HG03432 (cell line): ENCODE measurements around the gene SUSD2.
"Not testable (repeated sequence)": the region's sequence is repeated elsewhere in the genome, so short reads cannot be mapped to it uniquely, and the experiment has no call there.

Experiments
- ATAC-seq: cut with Tn5 transposase; IDR thresholded peaks from one replicate; pipeline ENCODE4 v1.9.1; 2021; ENCODE audit warnings: mild to moderate bottlenecking, moderate library complexity; ENCODE audit not compliant: unreplicated experiment

SUSD2 gene, protein sequence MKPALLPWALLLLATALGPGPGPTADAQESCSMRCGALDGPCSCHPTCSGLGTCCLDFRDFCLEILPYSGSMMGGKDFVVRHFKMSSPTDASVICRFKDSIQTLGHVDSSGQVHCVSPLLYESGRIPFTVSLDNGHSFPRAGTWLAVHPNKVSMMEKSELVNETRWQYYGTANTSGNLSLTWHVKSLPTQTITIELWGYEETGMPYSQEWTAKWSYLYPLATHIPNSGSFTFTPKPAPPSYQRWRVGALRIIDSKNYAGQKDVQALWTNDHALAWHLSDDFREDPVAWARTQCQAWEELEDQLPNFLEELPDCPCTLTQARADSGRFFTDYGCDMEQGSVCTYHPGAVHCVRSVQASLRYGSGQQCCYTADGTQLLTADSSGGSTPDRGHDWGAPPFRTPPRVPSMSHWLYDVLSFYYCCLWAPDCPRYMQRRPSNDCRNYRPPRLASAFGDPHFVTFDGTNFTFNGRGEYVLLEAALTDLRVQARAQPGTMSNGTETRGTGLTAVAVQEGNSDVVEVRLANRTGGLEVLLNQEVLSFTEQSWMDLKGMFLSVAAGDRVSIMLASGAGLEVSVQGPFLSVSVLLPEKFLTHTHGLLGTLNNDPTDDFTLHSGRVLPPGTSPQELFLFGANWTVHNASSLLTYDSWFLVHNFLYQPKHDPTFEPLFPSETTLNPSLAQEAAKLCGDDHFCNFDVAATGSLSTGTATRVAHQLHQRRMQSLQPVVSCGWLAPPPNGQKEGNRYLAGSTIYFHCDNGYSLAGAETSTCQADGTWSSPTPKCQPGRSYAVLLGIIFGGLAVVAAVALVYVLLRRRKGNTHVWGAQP

DNA sequence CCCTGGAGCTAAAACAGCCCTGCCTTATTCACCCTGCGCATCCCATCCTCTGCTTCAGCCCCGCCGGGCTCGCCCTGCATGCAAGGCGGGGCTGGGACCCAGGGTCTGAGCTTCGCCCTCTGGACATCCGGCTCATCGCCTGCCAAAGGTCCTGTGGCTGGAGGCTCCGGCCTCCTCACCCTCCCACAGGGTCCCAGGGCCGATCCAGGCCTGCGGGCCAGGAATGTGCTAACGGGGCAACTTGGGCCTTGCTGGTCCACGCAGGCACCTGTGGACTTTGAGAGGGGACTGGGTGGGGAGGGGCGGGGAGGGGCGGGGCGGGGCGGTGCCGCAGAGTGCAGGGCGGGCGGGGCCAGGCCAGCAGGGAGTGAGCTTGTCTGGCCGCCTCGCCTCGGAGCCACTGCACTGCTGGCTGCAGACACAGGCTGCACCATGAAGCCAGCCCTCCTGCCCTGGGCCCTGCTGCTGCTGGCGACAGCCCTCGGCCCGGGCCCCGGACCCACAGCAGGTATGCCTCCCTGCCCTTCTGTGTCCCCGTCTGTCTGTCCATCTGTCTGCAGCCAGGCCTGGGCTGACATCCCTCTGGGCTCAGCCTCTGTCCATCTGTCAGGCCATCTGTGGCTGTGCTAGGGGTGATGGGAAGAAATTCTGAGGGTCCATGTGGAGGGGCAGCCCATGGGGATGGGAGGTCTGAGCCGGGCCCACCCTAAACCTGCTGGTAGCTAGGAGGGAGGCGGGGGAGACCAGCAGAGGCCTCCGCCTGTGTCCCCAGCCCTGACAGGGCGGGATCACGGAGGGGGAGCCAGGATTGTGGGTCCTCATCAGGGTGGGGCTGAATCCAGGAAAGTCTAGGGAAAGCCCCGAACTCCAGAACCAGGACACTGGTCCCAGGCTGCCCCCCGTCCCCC is at the start of gene SUSD2:
Gene SUSD2, plus strand, starts transcription at position 400 of the 908 bp plus-strand sequence. Its CDS starts 33 bp downstream, at position 433.
- ATAC-seq, result no peak

DNA sequence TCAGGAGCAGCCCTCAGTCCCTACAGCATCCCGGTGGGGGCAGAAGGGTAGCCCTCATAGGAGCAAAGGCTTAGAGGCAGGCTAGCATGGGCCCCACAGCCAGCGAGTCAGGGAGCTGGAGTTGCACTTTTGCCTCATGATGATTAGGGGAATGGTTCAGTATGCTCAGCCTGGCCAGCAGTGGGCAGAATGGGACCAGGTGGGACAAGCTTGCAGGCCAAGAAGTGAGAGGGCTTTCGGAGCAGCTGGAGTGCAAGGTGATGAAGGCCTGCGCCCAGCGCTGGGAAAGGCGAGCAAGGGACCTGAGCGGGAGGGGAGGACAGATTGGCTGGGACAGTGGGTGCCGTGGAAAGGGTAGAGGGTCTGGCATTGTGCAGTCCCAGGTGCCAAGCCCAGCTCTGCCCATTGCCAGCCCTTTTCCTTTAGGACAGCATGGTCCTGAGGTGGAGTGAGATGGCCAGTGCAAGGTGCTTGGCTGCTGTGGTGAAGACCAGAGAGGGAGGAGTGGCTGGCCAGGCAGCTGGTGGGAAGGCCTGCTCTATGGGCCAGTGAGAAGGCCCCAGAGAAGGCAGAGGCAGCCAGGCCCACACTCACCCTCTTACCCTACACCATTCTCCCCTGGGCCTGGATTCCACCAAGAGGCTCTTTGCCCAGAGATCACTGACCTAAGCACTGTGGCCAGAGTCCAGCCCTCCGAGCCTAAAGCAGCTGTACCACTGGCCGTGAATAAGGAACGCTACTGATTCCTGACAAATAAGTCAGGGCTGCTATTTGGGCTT is 47.9 kb upstream of the SUSD2 start:
- no peak for ATAC-seq

DNA sequence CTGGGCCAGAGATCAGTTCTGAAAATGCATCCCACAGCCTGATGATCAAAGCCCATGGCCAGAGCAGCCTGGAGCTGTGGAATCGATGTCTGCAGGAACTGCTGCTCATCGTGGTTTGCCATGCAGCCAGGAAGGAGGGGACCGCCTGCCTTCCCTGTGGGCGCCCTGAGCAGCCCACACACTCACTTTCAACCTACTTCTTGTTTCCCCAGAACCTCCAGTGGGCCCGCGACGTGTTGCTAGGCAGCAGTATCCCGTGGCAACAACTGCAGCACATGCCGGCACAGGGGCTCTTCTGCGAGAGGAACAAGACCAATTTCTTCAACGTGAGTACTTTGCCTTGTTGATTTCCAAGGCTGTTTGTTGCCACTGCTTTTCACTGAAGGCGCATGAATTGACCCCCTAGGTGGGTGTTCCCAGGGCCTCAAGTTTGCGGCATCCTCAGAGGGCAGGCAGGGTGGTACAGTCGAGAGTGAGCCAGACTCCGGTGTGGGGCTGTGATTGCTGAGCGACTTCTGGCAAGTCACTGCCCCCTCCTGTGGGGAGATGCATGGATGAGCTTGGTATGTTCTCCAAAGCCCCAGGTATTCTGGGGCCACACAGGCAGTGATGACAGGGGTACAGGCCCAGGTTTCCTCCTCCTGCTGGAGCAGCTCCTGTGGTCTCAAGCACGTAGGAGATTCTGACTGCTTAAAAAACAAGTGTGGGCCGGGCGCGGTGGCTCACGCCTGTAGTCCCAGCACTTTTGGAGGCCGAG is 47.0 kb upstream of the SUSD2 start:
- ATAC-seq, result no peak

DNA sequence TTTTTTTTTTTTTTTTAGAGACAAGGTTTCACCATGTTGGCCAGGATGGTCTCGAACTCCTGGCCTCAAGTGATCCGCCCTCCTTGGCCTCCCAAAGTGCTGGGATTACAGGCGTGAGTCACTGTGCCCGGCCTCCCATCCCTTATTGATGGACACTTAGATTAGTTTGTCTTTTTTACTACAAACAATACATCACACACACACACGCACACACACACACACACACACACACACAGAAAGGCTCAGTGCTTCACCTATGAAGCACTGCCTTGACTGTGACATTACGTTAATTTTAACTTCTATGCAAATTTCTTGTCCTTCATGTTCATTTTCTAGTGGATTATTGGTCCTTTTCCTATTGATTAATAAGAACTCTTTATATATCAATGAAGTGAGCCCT is 44.8 kb upstream of the SUSD2 start:
- ATAC-seq, result not testable (repeated sequence)

DNA sequence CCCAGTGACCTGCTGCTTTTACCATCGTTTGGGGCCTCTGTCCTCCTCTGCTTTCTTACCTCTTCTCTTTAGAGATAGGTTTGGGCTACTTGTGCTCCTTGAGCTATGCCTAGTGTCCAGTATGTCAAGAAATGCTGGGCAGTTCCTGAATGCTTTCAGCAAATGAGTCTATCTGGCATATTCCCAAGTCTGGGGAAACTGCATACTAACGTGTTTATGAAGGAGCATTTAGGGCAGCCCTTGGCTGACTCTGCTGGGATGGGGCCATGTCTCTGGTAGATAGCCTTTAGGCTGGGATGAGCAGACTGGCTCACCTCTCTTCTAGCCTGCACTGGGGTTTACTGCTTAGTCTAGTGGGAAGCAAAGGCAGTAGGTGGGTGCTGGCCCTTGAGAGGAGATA is 43.7 kb upstream of the SUSD2 start:
- ATAC-seq, result no peak

DNA sequence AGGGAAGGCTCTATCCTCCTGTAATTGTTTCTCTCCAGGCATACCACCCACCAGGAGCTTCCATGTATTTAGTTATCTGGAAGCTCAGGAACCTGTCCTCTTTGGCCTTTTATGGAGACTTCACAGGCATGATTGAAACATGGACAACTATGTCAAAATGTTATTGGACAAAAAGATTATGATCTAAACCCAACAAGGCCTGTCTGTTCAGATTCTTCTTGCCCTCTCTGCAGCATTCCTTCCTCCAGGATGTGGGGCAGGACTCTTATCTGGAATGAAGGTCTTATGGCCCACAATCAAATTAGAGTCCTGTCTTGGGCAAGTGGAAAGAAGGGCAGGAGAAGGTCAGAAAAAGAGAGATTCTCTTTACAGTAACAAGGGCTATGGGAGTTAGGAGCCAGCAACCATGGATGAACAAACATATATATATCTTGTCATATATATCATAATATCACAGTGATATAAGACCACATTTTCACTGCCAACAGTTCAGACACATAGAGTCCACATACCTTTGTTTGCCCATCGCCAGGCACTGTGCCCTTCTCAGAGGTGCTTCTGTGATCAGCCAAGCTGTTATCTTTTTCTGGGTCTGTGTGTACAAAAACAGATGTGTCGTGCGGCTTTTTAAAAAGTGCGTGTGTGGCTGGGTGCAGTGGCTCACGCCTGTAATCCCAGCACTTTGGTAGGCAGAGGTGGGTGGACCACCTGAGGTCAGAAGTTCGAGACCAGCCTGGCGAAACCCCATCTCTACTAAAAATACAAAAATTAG is 42.5 kb upstream of the SUSD2 start:
- no peak for ATAC-seq

DNA sequence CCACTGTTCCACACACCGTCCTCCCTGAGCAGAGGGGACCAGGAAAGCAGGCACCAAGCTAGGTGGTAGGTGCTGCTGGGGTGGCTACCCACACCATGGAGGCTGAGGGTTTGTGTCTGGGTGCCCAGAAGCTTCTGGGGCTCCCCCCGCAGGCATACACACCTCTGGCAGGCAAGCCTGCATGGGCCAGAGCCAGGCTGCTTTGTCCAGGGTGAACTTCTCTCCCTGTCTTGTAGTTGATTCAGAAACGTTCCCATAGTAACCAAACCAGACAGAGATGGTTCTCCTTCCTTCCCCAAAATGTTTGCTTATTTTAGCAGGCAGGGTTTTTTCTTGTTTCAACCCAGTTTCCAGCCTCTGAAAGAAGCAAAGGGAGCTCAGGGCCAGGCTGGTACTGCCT is 40.9 kb upstream of the SUSD2 start:
- no peak for ATAC-seq

DNA sequence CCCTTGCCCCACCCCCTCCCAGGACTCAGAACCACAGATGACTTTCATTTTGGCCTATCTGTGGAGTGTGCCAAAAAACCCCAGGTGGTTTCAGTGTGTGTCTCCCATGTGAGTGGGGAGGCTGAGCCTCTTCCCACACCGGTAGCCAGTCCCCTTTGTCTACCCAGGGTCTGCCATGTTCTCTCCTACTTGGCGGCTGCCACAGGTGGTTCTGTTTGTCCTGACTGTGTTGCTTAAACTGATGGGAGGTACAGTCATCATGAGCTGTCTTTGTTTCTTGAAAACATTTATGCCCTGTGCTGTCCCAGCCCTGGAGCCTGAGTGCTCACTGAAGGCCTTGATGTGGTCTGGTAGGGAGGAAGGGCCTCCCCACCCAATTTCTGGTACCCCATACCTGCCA is 39.7 kb upstream of the SUSD2 start:
- no peak for ATAC-seq

DNA sequence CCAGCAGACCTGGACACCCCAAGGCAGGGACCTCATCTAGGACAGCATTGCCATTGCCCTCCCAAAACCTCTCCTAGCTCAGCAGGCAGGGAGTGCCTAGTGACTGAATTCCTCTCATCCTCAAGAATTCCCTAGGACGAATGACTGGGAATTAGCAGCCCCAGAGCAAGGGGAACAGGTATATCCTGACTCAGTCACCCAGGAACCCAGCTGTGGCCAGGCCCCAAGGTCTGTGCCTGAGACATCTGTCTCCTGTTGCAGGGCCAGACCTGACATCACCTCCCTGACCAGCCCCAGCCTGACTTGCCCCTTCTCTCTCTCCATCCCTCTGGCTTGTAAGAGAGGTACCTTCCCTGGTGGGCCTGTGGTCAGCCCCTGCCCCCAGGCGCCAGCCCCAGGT is 39.0 kb upstream of the SUSD2 start:
- no peak for ATAC-seq

DNA sequence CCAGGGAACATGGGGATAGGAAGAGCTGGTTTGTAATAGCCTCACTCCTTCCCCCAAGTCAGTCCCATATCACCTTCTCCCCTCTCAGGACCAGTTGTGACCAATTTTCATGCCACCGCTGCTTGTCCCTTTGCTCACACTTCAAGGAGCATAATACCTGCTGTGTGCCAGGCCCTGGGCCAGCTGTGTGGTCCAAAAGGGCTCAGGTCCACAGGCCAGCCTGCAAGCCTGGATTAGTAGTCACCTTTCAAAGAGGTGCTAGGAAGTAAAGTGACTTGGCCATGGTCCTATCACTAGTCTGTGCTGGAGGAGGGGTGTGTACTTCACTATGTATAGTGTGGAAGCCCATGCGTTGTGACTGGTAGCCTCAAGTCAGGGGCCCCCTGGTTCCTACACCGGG is 38.5 kb upstream of the SUSD2 start:
- no peak for ATAC-seq

DNA sequence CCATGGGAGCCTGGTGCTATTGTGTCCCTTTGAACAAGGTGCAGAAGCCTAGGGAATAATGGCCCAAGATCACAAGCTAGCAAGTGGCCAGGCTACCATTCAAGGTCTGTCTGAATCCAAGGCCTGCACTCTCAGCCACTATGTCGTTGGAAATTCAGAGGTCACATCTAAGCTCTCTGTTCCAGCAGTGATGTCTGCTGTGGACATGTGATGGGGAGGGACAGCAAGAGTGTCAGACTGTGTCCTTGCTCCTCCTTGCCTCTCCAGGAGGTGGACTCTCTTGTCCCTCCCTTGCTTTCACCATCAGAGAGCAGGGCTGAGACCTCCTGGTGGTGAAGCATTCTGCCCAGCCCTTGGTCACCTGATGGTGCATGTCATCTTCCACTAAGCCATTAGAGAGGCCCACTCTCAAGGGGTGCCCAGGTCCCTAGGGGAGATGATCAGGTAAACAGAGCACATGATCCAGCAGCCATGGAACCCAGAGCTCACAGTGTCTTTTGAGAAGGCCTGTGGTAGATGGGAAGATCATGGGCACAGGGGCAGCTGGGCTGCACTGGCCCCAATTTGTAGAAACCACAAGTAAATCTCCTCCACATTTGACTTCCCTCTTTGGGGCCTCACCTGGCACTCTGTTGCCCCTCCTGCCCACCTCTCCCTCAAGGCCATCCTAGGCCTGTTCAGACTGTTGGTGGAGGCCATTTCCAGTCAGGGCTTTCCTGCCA is 37.1 kb upstream of the SUSD2 start:
- ATAC-seq, result no peak

DNA sequence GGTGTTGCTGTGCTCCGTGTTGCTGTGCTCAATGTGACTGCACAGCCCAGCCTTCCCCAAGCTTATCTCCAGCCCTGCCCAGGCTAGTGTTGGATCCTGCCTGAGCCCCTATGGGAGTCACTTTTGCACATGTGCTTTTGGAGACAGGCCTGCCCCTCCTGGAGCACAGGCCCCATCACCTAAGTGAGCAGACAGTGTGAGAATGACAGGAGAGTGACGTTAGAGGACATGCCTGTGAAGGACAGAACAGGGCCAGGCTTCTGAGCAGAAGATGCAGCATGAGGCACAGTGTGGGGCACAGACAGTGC is 36.6 kb upstream of the SUSD2 start:
- no peak for ATAC-seq

DNA sequence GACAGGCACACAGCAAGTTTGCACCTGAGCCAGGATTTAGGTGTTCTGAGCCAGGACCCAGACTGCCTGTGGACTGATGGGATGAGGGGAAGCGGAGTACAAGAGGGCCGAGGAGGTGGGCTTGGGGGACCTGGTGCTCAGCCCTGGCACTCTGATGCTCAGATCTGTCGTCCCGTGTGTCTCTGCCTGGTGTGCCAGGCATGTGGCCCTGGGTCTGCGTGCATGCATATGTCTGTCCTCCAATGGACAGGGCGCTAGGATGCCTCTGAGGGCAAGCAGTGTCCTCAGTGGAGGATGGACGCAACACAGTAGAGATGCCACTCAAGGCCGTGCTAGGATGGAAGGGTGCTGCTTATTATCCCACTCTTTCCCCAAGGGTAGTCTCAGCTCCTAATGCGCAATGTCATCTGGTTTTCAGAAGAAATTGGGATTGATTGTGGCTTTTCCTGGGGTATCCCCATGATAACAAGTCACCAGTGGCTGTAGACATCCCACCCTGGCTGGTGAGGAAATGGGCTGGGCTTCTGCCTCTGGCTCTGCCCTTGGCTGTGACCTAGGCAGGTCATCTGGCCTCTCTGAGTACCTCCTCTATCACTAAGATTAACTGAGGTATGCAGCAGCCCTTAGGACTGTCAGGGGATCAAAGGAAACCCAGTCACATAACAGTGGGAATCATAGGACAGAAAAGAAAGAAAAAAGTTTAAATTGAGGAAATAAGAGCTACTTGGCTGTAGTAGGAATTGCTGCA is 35.7 kb upstream of the SUSD2 start:
- no peak for ATAC-seq

DNA sequence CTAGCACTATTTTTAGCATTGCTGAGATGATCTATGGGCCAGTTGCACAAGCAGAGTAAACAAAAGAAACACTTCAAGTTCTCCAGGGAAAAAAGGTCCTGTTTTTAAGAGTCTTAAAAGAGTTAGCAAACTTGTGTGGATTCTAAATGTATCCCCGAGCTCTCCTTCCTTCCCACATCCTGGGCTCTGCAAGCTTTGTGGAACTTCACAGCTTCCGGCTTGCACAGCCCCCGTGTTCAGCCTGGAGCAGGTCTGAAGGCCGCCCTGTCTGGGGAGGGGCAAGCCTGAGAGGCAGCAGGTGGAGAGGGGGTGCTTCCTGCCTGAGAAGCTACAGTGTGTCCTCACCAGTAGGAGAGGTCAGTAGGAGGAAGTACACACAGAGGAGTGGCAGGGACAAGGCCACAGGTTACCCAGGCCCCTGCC is 35.1 kb upstream of the SUSD2 start:
- peak; percentile 75 for ATAC-seq

DNA sequence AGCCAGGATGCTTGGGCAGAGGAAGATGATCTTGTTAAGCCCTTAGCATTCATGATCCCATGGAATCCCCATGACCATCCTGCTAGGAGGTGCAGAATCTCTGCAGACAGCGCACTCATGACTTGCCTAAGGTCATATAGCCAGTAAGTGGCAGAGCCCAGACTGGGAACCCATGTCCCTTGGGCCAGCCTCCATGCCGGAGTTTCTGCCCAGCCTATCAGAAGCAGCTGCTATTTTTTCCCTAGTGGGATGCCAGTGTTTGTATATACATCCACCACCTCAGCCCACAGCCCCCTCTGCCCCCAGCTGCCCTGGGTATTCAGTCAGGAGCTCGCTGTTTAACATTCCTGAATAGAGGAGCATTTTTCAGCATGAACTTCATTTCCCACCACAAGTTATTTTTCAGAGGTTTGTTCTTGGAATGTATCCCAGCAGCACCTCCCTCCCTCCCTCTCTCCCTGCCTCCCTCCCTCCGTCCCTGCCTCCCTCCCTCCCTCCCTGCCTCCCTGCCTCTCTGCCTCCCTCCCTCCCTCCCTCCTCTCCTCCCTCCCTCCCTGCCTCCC is 34.4 kb upstream of the SUSD2 start:
- ATAC-seq, result no peak

DNA sequence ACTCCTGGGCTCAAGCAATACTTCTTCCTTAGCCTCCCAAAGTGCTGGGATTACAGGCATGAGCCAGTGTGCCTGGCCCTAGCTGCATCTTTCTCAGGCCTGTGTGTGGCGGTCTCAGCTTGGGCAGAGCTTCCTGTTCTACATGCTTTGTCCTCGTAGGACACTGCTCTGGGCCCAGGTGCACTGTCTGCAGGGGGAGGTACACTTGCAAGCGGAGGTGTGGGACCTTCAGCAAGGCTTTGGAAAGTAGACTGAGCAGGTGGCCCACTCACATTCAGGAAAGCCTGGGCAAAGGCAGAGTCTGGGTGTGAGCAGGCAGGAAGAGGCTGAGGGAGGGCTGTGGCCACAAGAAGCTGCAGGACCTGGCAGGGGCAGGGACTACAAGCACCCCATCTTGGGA is 33.6 kb upstream of the SUSD2 start:
- ATAC-seq, result no peak
